ENCODE results near the gene CFH.
"Not testable (repeated sequence)": the region's sequence is repeated elsewhere in the genome, so short reads cannot be mapped to it uniquely, and the experiment has no call there.

The CFH gene

GRCh38 chr1:196667131-196667530, 15.3 kb downstream of the CFH start:
- DNase-seq (ENCODE audit: low read depth in 2 of 2), result no peak

GRCh38 chr1:196669051-196669450, 17.2 kb downstream of the CFH start:
- no peak for DNase-seq (ENCODE audit: low read depth in 2 of 2)

- no peak for DNase-seq (ENCODE audit: low read depth in 2 of 2)
Observed at GRCh38 chr1:196669693-196670092, 17.9 kb downstream of the CFH start.

- DNase-seq (ENCODE audit: low read depth in 2 of 2), result no peak
Observed at GRCh38 chr1:196674908-196675307, 23.1 kb downstream of the CFH start.

- DNase-seq (ENCODE audit: low read depth in 2 of 2), result no peak
Observed at GRCh38 chr1:196677781-196678509, 26.1 kb downstream of the CFH start.

- DNase-seq (ENCODE audit: low read depth in 2 of 2), result no peak
Observed at GRCh38 chr1:196678510-196678884, 26.7 kb downstream of the CFH start.

GRCh38 chr1:196680107-196680506, 28.3 kb downstream of the CFH start:
- DNase-seq (ENCODE audit: low read depth in 2 of 2), result no peak

GRCh38 chr1:196684476-196684875, 32.6 kb downstream of the CFH start:
- DNase-seq (ENCODE audit: low read depth in 2 of 2), result no peak

- no peak for DNase-seq (ENCODE audit: low read depth in 2 of 2)
Observed at GRCh38 chr1:196685506-196685905, 33.7 kb downstream of the CFH start.

- DNase-seq (ENCODE audit: low read depth in 2 of 2), result no peak
Observed at GRCh38 chr1:196689001-196689400, 37.2 kb downstream of the CFH start.

- no peak for DNase-seq (ENCODE audit: low read depth in 2 of 2)
Observed at GRCh38 chr1:196690582-196690981, 38.7 kb downstream of the CFH start.

- no peak for DNase-seq (ENCODE audit: low read depth in 2 of 2)
Observed at GRCh38 chr1:196698993-196699392, 47.1 kb downstream of the CFH start.

- no peak for DNase-seq (ENCODE audit: low read depth in 2 of 2)
Observed at GRCh38 chr1:196701144-196701543, 49.3 kb downstream of the CFH start.

- DNase-seq (ENCODE audit: low read depth in 2 of 2), result not testable (repeated sequence)
Observed at GRCh38 chr1:196709892-196710291, 58.0 kb downstream of the CFH start.

GRCh38 chr1:196717868-196718267, 66.0 kb downstream of the CFH start:
- DNase-seq (ENCODE audit: low read depth in 2 of 2), result no peak

- peak in 1 of 2 donors; percentile 32 for DNase-seq (ENCODE audit: low read depth in 2 of 2)
Observed at GRCh38 chr1:196723325-196724185, 71.7 kb downstream of the CFH start.

GRCh38 chr1:196732526-196732925, 80.7 kb downstream of the CFH start:
- no peak for DNase-seq (ENCODE audit: low read depth in 2 of 2)

- DNase-seq (ENCODE audit: low read depth in 2 of 2), result no peak
Observed at GRCh38 chr1:196733091-196733970, 81.5 kb downstream of the CFH start.

GRCh38 chr1:196734006-196734405, 82.2 kb downstream of the CFH start:
- DNase-seq (ENCODE audit: low read depth in 2 of 2), result no peak

GRCh38 chr1:196734460-196734859, 82.6 kb downstream of the CFH start:
- DNase-seq (ENCODE audit: low read depth in 2 of 2), result no peak

- DNase-seq (ENCODE audit: low read depth in 2 of 2), result no peak
Observed at GRCh38 chr1:196738730-196739129, 86.9 kb downstream of the CFH start.

GRCh38 chr1:196743244-196743643, 91.4 kb downstream of the CFH start:
- not testable (repeated sequence) for DNase-seq (ENCODE audit: low read depth in 2 of 2)

Measured in stimulated activated CD8-positive, alpha-beta memory T cell treated with anti-CD3 and anti-CD28 coated beads, Interleukin-15, amount 100 ng/mL, for 48 hours (primary cell).